OCI-LY7 (cell line): Measurements from ENCODE around the gene ARL4D.

Source experiments
- EZH2phosphoT487 ChIP-seq: fragments of 200-600 bp; sonication (generic); IDR thresholded peaks from 2 replicates; pipeline ENCODE4 v1.6.1; 2018; ENCODE audit warnings: low read depth, borderline replicate concordance, mild to moderate bottlenecking, mixed run types, antibody characterized with exemption, low read length, moderate library complexity, mixed read lengths
- TF ChIP-seq, protein P1 (sequence below): fragments of 200-600 bp; sonication (generic); conservative IDR thresholded peaks from 2 replicates; pipeline ENCODE4 v1.5.1; 2014; ENCODE audit warnings: mild to moderate bottlenecking, antibody characterized with exemption, low read length, moderate library complexity, mixed read lengths

DNA sequence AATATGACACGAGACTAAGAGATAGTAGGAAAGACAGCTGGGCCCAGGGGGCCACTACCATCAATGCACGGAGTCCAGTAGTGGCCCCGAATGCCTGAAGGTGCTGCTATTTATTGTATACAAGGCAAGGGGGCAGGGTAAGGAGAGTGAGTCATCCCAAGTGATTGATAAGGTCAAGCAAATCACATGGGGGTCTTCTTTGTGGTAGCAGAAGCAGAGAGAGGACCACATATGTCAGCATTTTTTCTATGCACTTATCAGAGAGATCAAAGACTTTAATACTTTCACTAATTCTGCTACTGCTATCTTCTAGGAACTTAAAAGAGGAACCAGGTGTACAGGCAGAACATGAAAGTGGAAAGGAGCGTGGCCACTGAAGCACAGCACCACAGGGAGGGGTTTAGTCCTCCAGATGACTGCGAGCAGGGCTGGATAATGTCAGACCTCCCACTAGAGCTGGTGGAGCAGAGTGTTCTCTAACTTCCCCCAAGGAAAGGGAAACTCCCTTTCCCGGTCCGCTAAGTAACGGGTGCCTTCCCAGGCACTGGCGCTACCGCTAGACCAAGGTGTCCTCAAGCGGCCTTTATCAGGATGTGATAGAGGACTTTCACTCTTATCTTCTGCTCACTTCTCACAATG lies 26.4 kb upstream of the ARL4D start:
- TF ChIP-seq, protein P1, sequence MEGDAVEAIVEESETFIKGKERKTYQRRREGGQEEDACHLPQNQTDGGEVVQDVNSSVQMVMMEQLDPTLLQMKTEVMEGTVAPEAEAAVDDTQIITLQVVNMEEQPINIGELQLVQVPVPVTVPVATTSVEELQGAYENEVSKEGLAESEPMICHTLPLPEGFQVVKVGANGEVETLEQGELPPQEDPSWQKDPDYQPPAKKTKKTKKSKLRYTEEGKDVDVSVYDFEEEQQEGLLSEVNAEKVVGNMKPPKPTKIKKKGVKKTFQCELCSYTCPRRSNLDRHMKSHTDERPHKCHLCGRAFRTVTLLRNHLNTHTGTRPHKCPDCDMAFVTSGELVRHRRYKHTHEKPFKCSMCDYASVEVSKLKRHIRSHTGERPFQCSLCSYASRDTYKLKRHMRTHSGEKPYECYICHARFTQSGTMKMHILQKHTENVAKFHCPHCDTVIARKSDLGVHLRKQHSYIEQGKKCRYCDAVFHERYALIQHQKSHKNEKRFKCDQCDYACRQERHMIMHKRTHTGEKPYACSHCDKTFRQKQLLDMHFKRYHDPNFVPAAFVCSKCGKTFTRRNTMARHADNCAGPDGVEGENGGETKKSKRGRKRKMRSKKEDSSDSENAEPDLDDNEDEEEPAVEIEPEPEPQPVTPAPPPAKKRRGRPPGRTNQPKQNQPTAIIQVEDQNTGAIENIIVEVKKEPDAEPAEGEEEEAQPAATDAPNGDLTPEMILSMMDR: no peak
- no peak for TF ChIP-seq EZH2phosphoT487
